ENCODE results near the gene LAYN. TPM values are rescaled to one million over a fixed set of nuclear protein-coding genes. Genes with fewer than 3 reads are reported as not detected.

LAYN gene
- total RNA-seq, 1 experiment from 2014 or later: 3.7 TPM

DNA sequence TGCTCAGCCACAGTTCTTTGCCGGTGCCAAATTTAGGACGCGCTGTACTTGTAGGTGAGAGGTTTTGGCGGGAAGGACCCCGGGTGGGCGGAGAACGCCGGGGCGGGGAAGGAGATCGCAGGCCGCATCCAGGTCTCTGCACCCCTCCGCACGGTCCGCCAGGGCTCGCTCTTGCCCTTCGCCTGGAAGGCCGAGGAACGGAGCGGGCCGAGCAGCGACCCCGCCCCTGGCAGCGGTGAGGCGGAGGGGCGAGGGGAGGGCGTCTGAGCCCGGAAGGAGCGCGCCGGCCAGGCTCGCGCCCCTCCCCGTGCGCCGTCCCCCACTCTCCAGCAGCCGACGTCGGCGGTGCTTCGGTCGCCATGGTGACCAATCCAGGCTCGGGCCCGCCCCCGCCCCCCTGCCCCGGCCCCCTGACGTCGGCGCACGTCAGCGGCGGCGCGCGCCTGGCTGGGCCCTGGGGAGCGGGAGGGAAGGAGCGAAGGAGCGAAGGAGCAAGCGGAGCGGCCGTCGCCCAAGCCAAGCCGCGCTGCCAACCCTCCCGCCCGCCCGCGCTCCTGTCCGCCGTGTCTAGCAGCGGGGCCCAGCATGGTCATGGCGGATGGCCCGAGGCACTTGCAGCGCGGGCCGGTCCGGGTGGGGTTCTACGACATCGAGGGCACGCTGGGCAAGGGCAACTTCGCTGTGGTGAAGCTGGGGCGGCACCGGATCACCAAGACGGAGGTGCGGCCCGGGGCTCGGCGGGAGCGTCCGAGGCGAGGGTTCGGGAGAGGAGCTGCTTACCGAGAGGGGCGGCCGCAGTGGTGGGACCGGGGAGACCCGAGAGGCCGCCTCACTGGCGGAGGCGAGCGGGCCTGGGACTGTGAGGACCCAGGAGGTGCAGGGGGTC lies 61.7 kb downstream of the LAYN start, which contains the start of gene SIK2 (continued):
- TF ChIP-seq ZNF317 (CRISPR knock-in tag; IDR thresholded peaks at IDR 0.05; ENCODE audit: borderline replicate concordance, low read depth) (no peak), NR3C1 (CRISPR knock-in tag; conservative IDR thresholded peaks at IDR 0.05; ENCODE audit: low read depth) (no peak), ESRRA (CRISPR knock-in tag; IDR thresholded peaks at IDR 0.05; ENCODE audit: borderline replicate concordance) (no peak), ZNF219 (CRISPR knock-in tag; IDR thresholded peaks at IDR 0.05; ENCODE audit: borderline replicate concordance) (no peak), CREM (CRISPR knock-in tag; IDR thresholded peaks at IDR 0.05) (0 out of 2 replicates have a peak, but pooled peaks have one; percentile 30), SOX15 (CRISPR knock-in tag; IDR thresholded peaks at IDR 0.05) (no peak), CBFB (CRISPR knock-in tag; IDR thresholded peaks at IDR 0.05; ENCODE audit: low read depth) (no peak), MYBL2 (CRISPR knock-in tag; IDR thresholded peaks at IDR 0.05) (peak; percentile 32; the same call in 1 of the 2 replicates), ZNF232 (CRISPR knock-in tag; IDR thresholded peaks at IDR 0.05) (peak; percentile 75; the same call in 1 of the 2 replicates)
- TF ChIP-seq, protein P1, sequence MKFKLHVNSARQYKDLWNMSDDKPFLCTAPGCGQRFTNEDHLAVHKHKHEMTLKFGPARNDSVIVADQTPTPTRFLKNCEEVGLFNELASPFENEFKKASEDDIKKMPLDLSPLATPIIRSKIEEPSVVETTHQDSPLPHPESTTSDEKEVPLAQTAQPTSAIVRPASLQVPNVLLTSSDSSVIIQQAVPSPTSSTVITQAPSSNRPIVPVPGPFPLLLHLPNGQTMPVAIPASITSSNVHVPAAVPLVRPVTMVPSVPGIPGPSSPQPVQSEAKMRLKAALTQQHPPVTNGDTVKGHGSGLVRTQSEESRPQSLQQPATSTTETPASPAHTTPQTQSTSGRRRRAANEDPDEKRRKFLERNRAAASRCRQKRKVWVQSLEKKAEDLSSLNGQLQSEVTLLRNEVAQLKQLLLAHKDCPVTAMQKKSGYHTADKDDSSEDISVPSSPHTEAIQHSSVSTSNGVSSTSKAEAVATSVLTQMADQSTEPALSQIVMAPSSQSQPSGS (CRISPR knock-in tag; IDR thresholded peaks at IDR 0.05; ENCODE audit: borderline replicate concordance, low read depth): no peak
- TF ChIP-seq, protein P2, sequence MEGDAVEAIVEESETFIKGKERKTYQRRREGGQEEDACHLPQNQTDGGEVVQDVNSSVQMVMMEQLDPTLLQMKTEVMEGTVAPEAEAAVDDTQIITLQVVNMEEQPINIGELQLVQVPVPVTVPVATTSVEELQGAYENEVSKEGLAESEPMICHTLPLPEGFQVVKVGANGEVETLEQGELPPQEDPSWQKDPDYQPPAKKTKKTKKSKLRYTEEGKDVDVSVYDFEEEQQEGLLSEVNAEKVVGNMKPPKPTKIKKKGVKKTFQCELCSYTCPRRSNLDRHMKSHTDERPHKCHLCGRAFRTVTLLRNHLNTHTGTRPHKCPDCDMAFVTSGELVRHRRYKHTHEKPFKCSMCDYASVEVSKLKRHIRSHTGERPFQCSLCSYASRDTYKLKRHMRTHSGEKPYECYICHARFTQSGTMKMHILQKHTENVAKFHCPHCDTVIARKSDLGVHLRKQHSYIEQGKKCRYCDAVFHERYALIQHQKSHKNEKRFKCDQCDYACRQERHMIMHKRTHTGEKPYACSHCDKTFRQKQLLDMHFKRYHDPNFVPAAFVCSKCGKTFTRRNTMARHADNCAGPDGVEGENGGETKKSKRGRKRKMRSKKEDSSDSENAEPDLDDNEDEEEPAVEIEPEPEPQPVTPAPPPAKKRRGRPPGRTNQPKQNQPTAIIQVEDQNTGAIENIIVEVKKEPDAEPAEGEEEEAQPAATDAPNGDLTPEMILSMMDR (IDR thresholded peaks at IDR 0.05): peak; percentile 41; the same call in 1 of the 2 replicates
- TF ChIP-seq, protein P3, sequence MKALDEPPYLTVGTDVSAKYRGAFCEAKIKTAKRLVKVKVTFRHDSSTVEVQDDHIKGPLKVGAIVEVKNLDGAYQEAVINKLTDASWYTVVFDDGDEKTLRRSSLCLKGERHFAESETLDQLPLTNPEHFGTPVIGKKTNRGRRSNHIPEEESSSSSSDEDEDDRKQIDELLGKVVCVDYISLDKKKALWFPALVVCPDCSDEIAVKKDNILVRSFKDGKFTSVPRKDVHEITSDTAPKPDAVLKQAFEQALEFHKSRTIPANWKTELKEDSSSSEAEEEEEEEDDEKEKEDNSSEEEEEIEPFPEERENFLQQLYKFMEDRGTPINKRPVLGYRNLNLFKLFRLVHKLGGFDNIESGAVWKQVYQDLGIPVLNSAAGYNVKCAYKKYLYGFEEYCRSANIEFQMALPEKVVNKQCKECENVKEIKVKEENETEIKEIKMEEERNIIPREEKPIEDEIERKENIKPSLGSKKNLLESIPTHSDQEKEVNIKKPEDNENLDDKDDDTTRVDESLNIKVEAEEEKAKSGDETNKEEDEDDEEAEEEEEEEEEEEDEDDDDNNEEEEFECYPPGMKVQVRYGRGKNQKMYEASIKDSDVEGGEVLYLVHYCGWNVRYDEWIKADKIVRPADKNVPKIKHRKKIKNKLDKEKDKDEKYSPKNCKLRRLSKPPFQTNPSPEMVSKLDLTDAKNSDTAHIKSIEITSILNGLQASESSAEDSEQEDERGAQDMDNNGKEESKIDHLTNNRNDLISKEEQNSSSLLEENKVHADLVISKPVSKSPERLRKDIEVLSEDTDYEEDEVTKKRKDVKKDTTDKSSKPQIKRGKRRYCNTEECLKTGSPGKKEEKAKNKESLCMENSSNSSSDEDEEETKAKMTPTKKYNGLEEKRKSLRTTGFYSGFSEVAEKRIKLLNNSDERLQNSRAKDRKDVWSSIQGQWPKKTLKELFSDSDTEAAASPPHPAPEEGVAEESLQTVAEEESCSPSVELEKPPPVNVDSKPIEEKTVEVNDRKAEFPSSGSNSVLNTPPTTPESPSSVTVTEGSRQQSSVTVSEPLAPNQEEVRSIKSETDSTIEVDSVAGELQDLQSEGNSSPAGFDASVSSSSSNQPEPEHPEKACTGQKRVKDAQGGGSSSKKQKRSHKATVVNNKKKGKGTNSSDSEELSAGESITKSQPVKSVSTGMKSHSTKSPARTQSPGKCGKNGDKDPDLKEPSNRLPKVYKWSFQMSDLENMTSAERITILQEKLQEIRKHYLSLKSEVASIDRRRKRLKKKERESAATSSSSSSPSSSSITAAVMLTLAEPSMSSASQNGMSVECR (CRISPR knock-in tag; IDR thresholded peaks at IDR 0.05; ENCODE audit: borderline replicate concordance): peak; percentile 48; the same call in 1 of the 2 replicates
- TF ChIP-seq, protein P4, sequence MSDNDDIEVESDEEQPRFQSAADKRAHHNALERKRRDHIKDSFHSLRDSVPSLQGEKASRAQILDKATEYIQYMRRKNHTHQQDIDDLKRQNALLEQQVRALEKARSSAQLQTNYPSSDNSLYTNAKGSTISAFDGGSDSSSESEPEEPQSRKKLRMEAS (CRISPR knock-in tag; IDR thresholded peaks at IDR 0.05): peak; percentile 90

DNA sequence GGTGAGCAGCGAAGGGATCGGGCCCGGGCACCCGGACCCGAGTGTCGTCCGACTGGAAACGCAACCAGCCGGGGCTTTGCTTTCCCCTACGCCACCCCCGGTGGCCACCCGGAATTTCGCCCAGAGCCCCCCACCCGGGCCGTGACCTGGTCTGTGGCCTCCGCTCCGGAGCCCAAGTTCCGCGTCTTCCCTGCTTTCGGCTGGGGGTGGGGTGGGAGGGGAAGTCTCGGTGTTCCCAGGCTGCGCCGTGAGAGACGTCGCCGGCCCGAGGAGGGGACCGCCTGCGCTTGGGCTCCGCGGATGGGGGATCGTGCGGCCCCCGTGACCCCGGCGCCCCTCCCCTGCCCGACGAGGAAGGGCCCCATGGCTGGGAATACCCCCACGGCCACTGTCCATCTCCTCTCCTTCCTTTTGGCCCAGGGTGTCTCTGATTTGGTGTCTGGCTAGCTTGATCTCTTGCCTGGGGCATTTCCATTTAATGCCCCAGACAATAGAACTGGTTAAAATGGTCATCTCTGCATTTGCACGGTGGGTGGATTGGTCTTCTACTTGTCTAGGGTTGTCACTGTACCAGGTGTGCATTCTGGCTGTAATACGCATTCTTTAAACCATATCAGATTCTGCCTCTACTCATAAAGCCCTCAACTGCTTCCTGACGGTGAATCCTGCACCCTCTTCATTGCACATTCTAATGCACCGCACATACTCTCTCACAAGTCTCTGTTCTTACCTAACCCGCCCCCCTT lies 62.5 kb downstream of the LAYN start:
- Mint-ChIP-seq H3K9me3 (no peaks in the 10 kb centered on the region), H3K27ac (peak overlapping the region; percentile 76), H3K4me1 (peaks cover 27% of the 10 kb centered on the region), H3K4me3 (peak overlapping the region; percentile 86), H3K36me3 (no peaks in the 10 kb centered on the region), H3K27me3 (ENCODE audit: low read depth) (peaks cover 24% of the 10 kb centered on the region)
- ChIA-PET POLR2A (interaction anchor here (0.7 to 0.9 kb wide), 2 partner anchors 90 to 163 kb away, joined by 3 read pairs; partner anchors contain the start of gene PPP2R1B), CTCF (interaction anchor here (0.8 to 2.4 kb wide), 7 partner anchors 148 to 268 kb away, joined by 3 to 8 read pairs (median 4); partner anchors contain the start of gene PPP2R1B)
- ATAC-seq (peak; percentile 1; the same call in 1 of the 2 replicates), DNase-seq (ENCODE audit: low spot score) (peak; percentile 50)
- TF ChIP-seq ZNF671 (CRISPR knock-in tag; IDR thresholded peaks at IDR 0.05) (no peak), ZBTB21 (CRISPR knock-in tag; IDR thresholded peaks at IDR 0.05; ENCODE audit: borderline replicate concordance) (no peak), SP1 (CRISPR knock-in tag; conservative IDR thresholded peaks at IDR 0.05) (peak; percentile 14; the same call in 1 of the 2 replicates), FOXJ3 (CRISPR knock-in tag; IDR thresholded peaks at IDR 0.05; ENCODE audit: borderline replicate concordance) (no peak), SOX15 (CRISPR knock-in tag; IDR thresholded peaks at IDR 0.05) (no peak)
- TF ChIP-seq, protein P5, sequence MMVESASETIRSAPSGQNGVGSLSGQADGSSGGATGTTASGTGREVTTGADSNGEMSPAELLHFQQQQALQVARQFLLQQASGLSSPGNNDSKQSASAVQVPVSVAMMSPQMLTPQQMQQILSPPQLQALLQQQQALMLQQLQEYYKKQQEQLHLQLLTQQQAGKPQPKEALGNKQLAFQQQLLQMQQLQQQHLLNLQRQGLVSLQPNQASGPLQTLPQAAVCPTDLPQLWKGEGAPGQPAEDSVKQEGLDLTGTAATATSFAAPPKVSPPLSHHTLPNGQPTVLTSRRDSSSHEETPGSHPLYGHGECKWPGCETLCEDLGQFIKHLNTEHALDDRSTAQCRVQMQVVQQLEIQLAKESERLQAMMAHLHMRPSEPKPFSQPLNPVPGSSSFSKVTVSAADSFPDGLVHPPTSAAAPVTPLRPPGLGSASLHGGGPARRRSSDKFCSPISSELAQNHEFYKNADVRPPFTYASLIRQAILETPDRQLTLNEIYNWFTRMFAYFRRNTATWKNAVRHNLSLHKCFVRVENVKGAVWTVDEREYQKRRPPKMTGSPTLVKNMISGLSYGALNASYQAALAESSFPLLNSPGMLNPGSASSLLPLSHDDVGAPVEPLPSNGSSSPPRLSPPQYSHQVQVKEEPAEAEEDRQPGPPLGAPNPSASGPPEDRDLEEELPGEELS (CRISPR knock-in tag; IDR thresholded peaks at IDR 0.05): no peak
- TF ChIP-seq, protein P6, sequence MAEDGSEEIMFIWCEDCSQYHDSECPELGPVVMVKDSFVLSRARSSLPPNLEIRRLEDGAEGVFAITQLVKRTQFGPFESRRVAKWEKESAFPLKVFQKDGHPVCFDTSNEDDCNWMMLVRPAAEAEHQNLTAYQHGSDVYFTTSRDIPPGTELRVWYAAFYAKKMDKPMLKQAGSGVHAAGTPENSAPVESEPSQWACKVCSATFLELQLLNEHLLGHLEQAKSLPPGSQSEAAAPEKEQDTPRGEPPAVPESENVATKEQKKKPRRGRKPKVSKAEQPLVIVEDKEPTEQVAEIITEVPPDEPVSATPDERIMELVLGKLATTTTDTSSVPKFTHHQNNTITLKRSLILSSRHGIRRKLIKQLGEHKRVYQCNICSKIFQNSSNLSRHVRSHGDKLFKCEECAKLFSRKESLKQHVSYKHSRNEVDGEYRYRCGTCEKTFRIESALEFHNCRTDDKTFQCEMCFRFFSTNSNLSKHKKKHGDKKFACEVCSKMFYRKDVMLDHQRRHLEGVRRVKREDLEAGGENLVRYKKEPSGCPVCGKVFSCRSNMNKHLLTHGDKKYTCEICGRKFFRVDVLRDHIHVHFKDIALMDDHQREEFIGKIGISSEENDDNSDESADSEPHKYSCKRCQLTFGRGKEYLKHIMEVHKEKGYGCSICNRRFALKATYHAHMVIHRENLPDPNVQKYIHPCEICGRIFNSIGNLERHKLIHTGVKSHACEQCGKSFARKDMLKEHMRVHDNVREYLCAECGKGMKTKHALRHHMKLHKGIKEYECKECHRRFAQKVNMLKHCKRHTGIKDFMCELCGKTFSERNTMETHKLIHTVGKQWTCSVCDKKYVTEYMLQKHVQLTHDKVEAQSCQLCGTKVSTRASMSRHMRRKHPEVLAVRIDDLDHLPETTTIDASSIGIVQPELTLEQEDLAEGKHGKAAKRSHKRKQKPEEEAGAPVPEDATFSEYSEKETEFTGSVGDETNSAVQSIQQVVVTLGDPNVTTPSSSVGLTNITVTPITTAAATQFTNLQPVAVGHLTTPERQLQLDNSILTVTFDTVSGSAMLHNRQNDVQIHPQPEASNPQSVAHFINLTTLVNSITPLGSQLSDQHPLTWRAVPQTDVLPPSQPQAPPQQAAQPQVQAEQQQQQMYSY (CRISPR knock-in tag; IDR thresholded peaks at IDR 0.05): peak; percentile 61; the same call in 1 of the 2 replicates
